ENCODE results near the gene EFCAB6.

The EFCAB6 gene

GRCh38 chr22:43827926-43828724 is 16.0 kb upstream of the EFCAB6 start:
- Histone ChIP-seq H3K9ac (ENCODE audit: low read length) (no peak overlapping the region), H3K4me3 (ENCODE audit: low read depth, low read length, poor library complexity, severe bottlenecking) (no peak overlapping the region), H3K27me3 (ENCODE audit: insufficient read depth, low read length) (no peaks in the 10 kb centered on the region), H3K79me2 (ENCODE audit: insufficient read depth, low read length) (no peaks in the 10 kb centered on the region), H3K9me3 (ENCODE audit: low read length) (no peaks in the 10 kb centered on the region), H3F3A (ENCODE audit: insufficient read depth, low read length) (no peaks in the 10 kb centered on the region), H3K36me3 (ENCODE audit: insufficient read depth, low read length) (no peaks in the 10 kb centered on the region), H3K9me2 (ENCODE audit: low read depth, low read length) (no peaks in the 10 kb centered on the region), H2AFZ (ENCODE audit: low read length) (no peak overlapping the region), H3K4me2 (ENCODE audit: low read length) (no peak overlapping the region), H3K4me1 (ENCODE audit: insufficient read depth, low read length, severe bottlenecking) (no peaks in the 10 kb centered on the region), H4K20me1 (ENCODE audit: insufficient read depth, low read length) (no peaks in the 10 kb centered on the region), H3K27ac (ENCODE audit: low read depth, low read length, poor library complexity, severe bottlenecking) (no peak overlapping the region)
- TF ChIP-seq EZH2 (IDR thresholded peaks at IDR 0.05; ENCODE audit: borderline replicate concordance, low read length) (no peak), CTCF (IDR thresholded peaks at IDR 0.05; ENCODE audit: low read length) (no peak)

- no peak overlapping the region for H3K4me2 ChIP-seq (ENCODE audit: low read length)
- H3K27ac ChIP-seq (ENCODE audit: low read depth, low read length, poor library complexity, severe bottlenecking): no peak overlapping the region
- H3K4me1 ChIP-seq (ENCODE audit: insufficient read depth, low read length, severe bottlenecking): no peaks in the 10 kb centered on the region
- TF ChIP-seq CTCF (IDR thresholded peaks at IDR 0.05; ENCODE audit: low read length): no peak
- no peak for TF ChIP-seq EZH2 (IDR thresholded peaks at IDR 0.05; ENCODE audit: borderline replicate concordance, low read length)
- H3K9ac ChIP-seq (ENCODE audit: low read length): no peak overlapping the region
- no peaks in the 10 kb centered on the region for H3K27me3 ChIP-seq (ENCODE audit: insufficient read depth, low read length)
- H4K20me1 ChIP-seq (ENCODE audit: insufficient read depth, low read length): no peaks in the 10 kb centered on the region
- H3K9me2 ChIP-seq (ENCODE audit: low read depth, low read length): no peaks in the 10 kb centered on the region
- H3K4me3 ChIP-seq (ENCODE audit: low read depth, low read length, poor library complexity, severe bottlenecking): no peak overlapping the region
- H3F3A ChIP-seq (ENCODE audit: insufficient read depth, low read length): no peaks in the 10 kb centered on the region
- H2AFZ ChIP-seq (ENCODE audit: low read length): no peak overlapping the region
- no peaks in the 10 kb centered on the region for H3K9me3 ChIP-seq (ENCODE audit: low read length)
- H3K79me2 ChIP-seq (ENCODE audit: insufficient read depth, low read length): no peaks in the 10 kb centered on the region
- H3K36me3 ChIP-seq (ENCODE audit: insufficient read depth, low read length): no peaks in the 10 kb centered on the region
Measured at GRCh38 chr22:43827003-43827735, 15.1 kb upstream of the EFCAB6 start.

- Histone ChIP-seq H3K4me2 (ENCODE audit: low read length) (no peak overlapping the region), H4K20me1 (ENCODE audit: insufficient read depth, low read length) (no peaks in the 10 kb centered on the region), H3K9me3 (ENCODE audit: low read length) (no peaks in the 10 kb centered on the region), H3K27ac (ENCODE audit: low read depth, low read length, poor library complexity, severe bottlenecking) (no peak overlapping the region), H3K4me3 (ENCODE audit: low read depth, low read length, poor library complexity, severe bottlenecking) (no peak overlapping the region), H3K36me3 (ENCODE audit: insufficient read depth, low read length) (no peaks in the 10 kb centered on the region), H3K4me1 (ENCODE audit: insufficient read depth, low read length, severe bottlenecking) (no peaks in the 10 kb centered on the region), H2AFZ (ENCODE audit: low read length) (no peak overlapping the region), H3K79me2 (ENCODE audit: insufficient read depth, low read length) (no peaks in the 10 kb centered on the region), H3K27me3 (ENCODE audit: insufficient read depth, low read length) (no peaks in the 10 kb centered on the region), H3K9me2 (ENCODE audit: low read depth, low read length) (no peaks in the 10 kb centered on the region), H3F3A (ENCODE audit: insufficient read depth, low read length) (no peaks in the 10 kb centered on the region), H3K9ac (ENCODE audit: low read length) (no peak overlapping the region)
- no peak for TF ChIP-seq EZH2 (IDR thresholded peaks at IDR 0.05; ENCODE audit: borderline replicate concordance, low read length)
- no peak for TF ChIP-seq CTCF (IDR thresholded peaks at IDR 0.05; ENCODE audit: low read length)
Measured at GRCh38 chr22:43826142-43827002, 14.3 kb upstream of the EFCAB6 start.
